Mesendoderm (in vitro differentiated cells): ENCODE measurements around the gene PKNOX2.

Experiments
- DNase-seq: peaks from one replicate; pipeline ENCODE4 v3.0.0; 2013
- H2AK5ac ChIP-seq: 2 replicates; pipeline ENCODE4 v1.6.1; 2013; ENCODE audit warnings: low read length, inconsistent platforms
- H2BK120ac ChIP-seq: 2 replicates; pipeline ENCODE4 v1.6.1; 2013; ENCODE audit warnings: low read depth, mild to moderate bottlenecking, low read length, moderate library complexity, mixed read lengths
- H2BK15ac ChIP-seq: replicated peaks from 2 replicates; pipeline ENCODE4 v1.6.1; 2013; ENCODE audit warnings: low read depth, mild to moderate bottlenecking, moderate library complexity
- H2BK5ac ChIP-seq: 2 replicates; pipeline ENCODE4 v1.6.1; 2013; ENCODE audit warnings: low read length, inconsistent platforms
- H3K18ac ChIP-seq: 2 replicates; pipeline ENCODE4 v1.6.1; 2013; ENCODE audit warnings: mild to moderate bottlenecking, low read length, mixed read lengths
- H3K23ac ChIP-seq: one replicate; pipeline ENCODE4 v1.6.1; 2013; ENCODE audit warnings: low read length
- H3K27ac ChIP-seq: 2 replicates; pipeline ENCODE4 v1.5.1; 2013; ENCODE audit warnings: low read depth, mild to moderate bottlenecking, inconsistent platforms, low read length, moderate library complexity
- H3K27me3 ChIP-seq: 2 replicates; pipeline ENCODE4 v1.6.1; 2013; ENCODE audit warnings: low read length, control low read depth, mild to moderate bottlenecking, inconsistent platforms; ENCODE audit not compliant: insufficient read depth, poor library complexity
- H3K36me3 ChIP-seq: 2 replicates; pipeline ENCODE4 v1.6.1; 2013; ENCODE audit warnings: low read length, inconsistent platforms; ENCODE audit not compliant: control insufficient read depth, insufficient read depth
- H3K4ac ChIP-seq: one replicate; pipeline ENCODE4 v1.6.1; 2013; ENCODE audit warnings: low read depth, mild to moderate bottlenecking, low read length, moderate library complexity
- H3K4me1 ChIP-seq: 2 replicates; pipeline ENCODE4 v1.6.1; 2013; ENCODE audit warnings: low read depth, low read length, inconsistent platforms; ENCODE audit not compliant: control insufficient read depth
- H3K4me2 ChIP-seq: 2 replicates; pipeline ENCODE4 v1.6.1; 2013; ENCODE audit warnings: low read length
- H3K4me3 ChIP-seq: 2 replicates; pipeline ENCODE4 v1.5.1; 2013; ENCODE audit warnings: mild to moderate bottlenecking, low read length
- H3K56ac ChIP-seq: one replicate; pipeline ENCODE4 v1.6.1; 2013; ENCODE audit warnings: low read length
- H3K79me1 ChIP-seq: 2 replicates; pipeline ENCODE4 v1.6.1; 2013; ENCODE audit warnings: low read length, inconsistent platforms
- H3K79me2 ChIP-seq: 2 replicates; pipeline ENCODE4 v1.6.1; 2013; ENCODE audit warnings: mild to moderate bottlenecking, low read length; ENCODE audit not compliant: control insufficient read depth, insufficient read depth
- H3K9ac ChIP-seq: 2 replicates; pipeline ENCODE4 v1.6.1; 2013; ENCODE audit warnings: low read length, inconsistent platforms
- H4K5ac ChIP-seq: one replicate; pipeline ENCODE4 v1.6.1; 2013; ENCODE audit warnings: low read length
- H4K8ac ChIP-seq: one replicate; pipeline ENCODE4 v1.6.1; 2013; ENCODE audit warnings: low read depth, mild to moderate bottlenecking, control low read depth, low read length, moderate library complexity
- WGBS: extraction: QIAGEN DNeasy Blood & Tissue Kit; methylation state at CpG from one replicate; pipeline ENCODE4 v1.1.7; 2013; ENCODE audit warnings: low lambda C conversion rate, missing lambda C conversion rate; ENCODE audit not compliant: insufficient coverage; ENCODE audit errors: extremely low coverage; 5-methylcytosine and 5-hydroxymethylcytosine counted together

Gene PKNOX2

GRCh38 chr11:125245299-125245698, 80.7 kb downstream of the PKNOX2 start:
- DNase-seq: no peak
- Histone ChIP-seq H3K56ac (no peak overlapping the region), H3K4me1 (peaks cover 7% of the 10 kb centered on the region), H3K18ac (no peak overlapping the region), H3K9ac (no peak overlapping the region), H4K8ac (no peak overlapping the region), H3K79me1 (no peaks in the 10 kb centered on the region), H3K79me2 (no peaks in the 10 kb centered on the region), H3K27ac (no peak overlapping the region), H2AK5ac (no peak overlapping the region), H3K4ac (no peak overlapping the region), H2BK5ac (no peak overlapping the region), H3K4me2 (no peak overlapping the region), H2BK15ac (no peak overlapping the region), H3K36me3 (no peaks in the 10 kb centered on the region), H2BK120ac (no peak overlapping the region), H3K27me3 (no peaks in the 10 kb centered on the region), H3K23ac (no peak overlapping the region), H3K4me3 (no peak overlapping the region), H4K5ac (no peak overlapping the region)
- no CpG with 5 or more reads among the region's 4 CpGs for WGBS

DNA sequence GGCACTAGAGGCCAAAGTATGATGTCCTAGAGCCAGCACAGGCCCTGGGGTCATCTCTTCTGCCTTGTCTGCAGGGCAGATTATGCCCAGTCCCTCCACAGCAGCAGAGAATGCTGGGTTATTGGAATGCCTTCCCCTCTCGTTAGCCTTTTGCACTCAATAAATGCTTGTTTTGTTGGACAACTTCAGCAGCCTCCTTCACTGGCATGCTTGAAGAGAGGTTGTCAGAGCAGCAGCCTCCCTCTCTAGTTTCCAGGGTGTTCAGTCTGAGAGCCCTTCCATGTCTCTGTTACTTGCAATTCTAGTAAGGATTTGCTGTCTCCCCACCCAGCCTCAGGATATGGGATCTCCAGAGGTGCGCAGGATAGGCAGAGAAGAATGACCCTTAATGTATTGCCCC, 82.9 kb downstream of the PKNOX2 start:
- no peaks in the 10 kb centered on the region for H3K79me1 ChIP-seq
- H3K27ac ChIP-seq: no peak overlapping the region
- no peak overlapping the region for H3K9ac ChIP-seq
- H3K4me3 ChIP-seq: no peak overlapping the region
- H3K56ac ChIP-seq: no peak overlapping the region
- no peak overlapping the region for H3K23ac ChIP-seq
- no peaks in the 10 kb centered on the region for H3K36me3 ChIP-seq
- H2BK5ac ChIP-seq: no peak overlapping the region
- H3K27me3 ChIP-seq: no peaks in the 10 kb centered on the region
- H3K4me1 ChIP-seq: no peaks in the 10 kb centered on the region
- no peak overlapping the region for H3K18ac ChIP-seq
- no peak overlapping the region for H4K5ac ChIP-seq
- no peak for DNase-seq
- WGBS: no CpG with 5 or more reads among the region's 2 CpGs
- H3K4ac ChIP-seq: no peak overlapping the region
- no peak overlapping the region for H2BK15ac ChIP-seq
- H3K79me2 ChIP-seq: no peaks in the 10 kb centered on the region
- no peak overlapping the region for H2AK5ac ChIP-seq
- no peak overlapping the region for H2BK120ac ChIP-seq
- H3K4me2 ChIP-seq: no peak overlapping the region
- no peak overlapping the region for H4K8ac ChIP-seq

GRCh38 chr11:125250318-125251213, 86.0 kb downstream of the PKNOX2 start:
- H3K27ac ChIP-seq: no peak overlapping the region
- no CpG with 5 or more reads among the region's 17 CpGs for WGBS

GRCh38 chr11:125251214-125251545, 86.6 kb downstream of the PKNOX2 start:
- WGBS: no CpG with 5 or more reads among the region's 5 CpGs
- H4K5ac ChIP-seq: no peak overlapping the region
- H3K23ac ChIP-seq: no peak overlapping the region
- H3K18ac ChIP-seq: no peak overlapping the region
- H3K27ac ChIP-seq: no peak overlapping the region
- no peak overlapping the region for H3K9ac ChIP-seq
- H3K79me2 ChIP-seq: no peaks in the 10 kb centered on the region
- H3K4ac ChIP-seq: no peak overlapping the region
- peaks cover 3% of the 10 kb centered on the region for H3K4me1 ChIP-seq
- no peaks in the 10 kb centered on the region for H3K27me3 ChIP-seq
- H3K79me1 ChIP-seq: no peaks in the 10 kb centered on the region
- H4K8ac ChIP-seq: no peak overlapping the region
- H3K4me2 ChIP-seq: no peak overlapping the region
- H2AK5ac ChIP-seq: no peak overlapping the region
- DNase-seq: no peak
- H3K36me3 ChIP-seq: no peaks in the 10 kb centered on the region
- H2BK15ac ChIP-seq: no peak overlapping the region
- no peak overlapping the region for H3K4me3 ChIP-seq
- H2BK5ac ChIP-seq: no peak overlapping the region
- no peak overlapping the region for H3K56ac ChIP-seq
- no peak overlapping the region for H2BK120ac ChIP-seq

More at GRCh38 chr11:125250318-125251213, 86.0 kb downstream of the PKNOX2 start:
- Histone ChIP-seq H3K4me1 (peaks cover 3% of the 10 kb centered on the region), H3K4me2 (no peak overlapping the region), H3K23ac (no peak overlapping the region), H2BK5ac (no peak overlapping the region), H3K9ac (no peak overlapping the region), H4K8ac (no peak overlapping the region), H3K4me3 (no peak overlapping the region), H3K4ac (no peak overlapping the region), H3K18ac (no peak overlapping the region), H3K56ac (no peak overlapping the region), H3K27me3 (no peaks in the 10 kb centered on the region), H2AK5ac (no peak overlapping the region), H3K79me1 (no peaks in the 10 kb centered on the region), H3K79me2 (no peaks in the 10 kb centered on the region), H2BK15ac (no peak overlapping the region), H3K36me3 (no peaks in the 10 kb centered on the region), H4K5ac (no peak overlapping the region), H2BK120ac (no peak overlapping the region)
- no peak for DNase-seq

DNA sequence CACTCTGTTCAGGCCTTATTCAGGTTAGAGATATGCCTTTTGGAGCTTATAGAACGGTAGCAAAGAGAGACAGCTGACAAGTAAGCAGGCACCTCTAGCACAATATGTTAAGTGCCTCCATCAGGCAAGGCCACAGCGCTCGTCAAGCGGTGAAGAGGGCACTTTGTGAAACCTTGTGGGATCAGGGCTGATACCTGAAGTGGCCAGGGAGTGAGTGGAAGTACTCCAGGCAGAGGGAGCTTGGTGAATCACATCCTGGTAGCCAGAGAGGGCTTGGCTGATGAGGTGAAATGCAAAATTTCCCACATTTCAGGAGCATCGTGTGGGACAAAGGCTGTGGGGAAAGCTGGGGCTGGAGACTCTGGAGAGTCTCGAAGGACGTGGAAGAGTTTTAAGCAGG, 87.4 kb downstream of the PKNOX2 start:
- no CpG with 5 or more reads among the region's 7 CpGs for WGBS
- H3K27me3 ChIP-seq: no peaks in the 10 kb centered on the region
- no peak for DNase-seq
- H3K27ac ChIP-seq: no peak overlapping the region
- no peak overlapping the region for H3K4me2 ChIP-seq
- no peaks in the 10 kb centered on the region for H3K36me3 ChIP-seq
- no peaks in the 10 kb centered on the region for H3K79me1 ChIP-seq
- H3K4me3 ChIP-seq: no peak overlapping the region
- H4K8ac ChIP-seq: no peak overlapping the region
- no peak overlapping the region for H3K18ac ChIP-seq
- H3K4me1 ChIP-seq: peaks cover 3% of the 10 kb centered on the region
- no peak overlapping the region for H2AK5ac ChIP-seq
- H2BK15ac ChIP-seq: no peak overlapping the region
- peak overlapping the region; percentile 1 for H3K56ac ChIP-seq
- no peak overlapping the region for H3K4ac ChIP-seq
- no peak overlapping the region for H4K5ac ChIP-seq
- no peaks in the 10 kb centered on the region for H3K79me2 ChIP-seq
- no peak overlapping the region for H3K9ac ChIP-seq
- no peak overlapping the region for H3K23ac ChIP-seq
- no peak overlapping the region for H2BK5ac ChIP-seq
- H2BK120ac ChIP-seq: no peak overlapping the region

- no peaks in the 10 kb centered on the region for H3K36me3 ChIP-seq
- H3K27ac ChIP-seq: no peak overlapping the region
- H3K79me1 ChIP-seq: no peaks in the 10 kb centered on the region
- H2BK5ac ChIP-seq: no peak overlapping the region
- WGBS: no CpG with 5 or more reads among the region's 7 CpGs
- no peak overlapping the region for H3K56ac ChIP-seq
- no peak overlapping the region for H3K4me2 ChIP-seq
- no peak overlapping the region for H3K18ac ChIP-seq
- no peak overlapping the region for H3K9ac ChIP-seq
- H3K27me3 ChIP-seq: no peaks in the 10 kb centered on the region
- no peak overlapping the region for H2BK15ac ChIP-seq
- no peak overlapping the region for H2AK5ac ChIP-seq
- H2BK120ac ChIP-seq: no peak overlapping the region
- H3K23ac ChIP-seq: peak overlapping the region; percentile 67
- H4K5ac ChIP-seq: no peak overlapping the region
- no peak for DNase-seq
- peaks cover 3% of the 10 kb centered on the region for H3K4me1 ChIP-seq
- no peak overlapping the region for H3K4me3 ChIP-seq
- H3K4ac ChIP-seq: no peak overlapping the region
- H3K79me2 ChIP-seq: no peaks in the 10 kb centered on the region
- no peak overlapping the region for H4K8ac ChIP-seq
Observed at GRCh38 chr11:125253289-125253688, 88.7 kb downstream of the PKNOX2 start.
